ENCODE results near the gene BPHL.

GRCh38 chr6:3139090-3139903 is 20.8 kb downstream of the BPHL start:
- TF ChIP-seq USF2 (IDR thresholded peaks at IDR 0.05) (peak; percentile 71), CTCF (IDR thresholded peaks at IDR 0.05) (no peak), PBX3 (IDR thresholded peaks at IDR 0.05) (no peak), CEBPB (IDR thresholded peaks at IDR 0.05) (no peak), HES2 (IDR thresholded peaks at IDR 0.05) (no peak), EP300 (IDR thresholded peaks at IDR 0.05) (no peak), JUN (IDR thresholded peaks at IDR 0.05) (no peak), FOSL2 (IDR thresholded peaks at IDR 0.05) (no peak), FOSL2 (CRISPR knock-in tag; IDR thresholded peaks at IDR 0.05) (no peak), RNF2 (IDR thresholded peaks at IDR 0.05; ENCODE audit: borderline replicate concordance, low read depth) (no peak), REST (IDR thresholded peaks at IDR 0.05) (no peak), MYC (IDR thresholded peaks at IDR 0.05; ENCODE audit: borderline replicate concordance, low read length) (no peak), MAX (IDR thresholded peaks at IDR 0.05) (no peak), RARB (CRISPR knock-in tag; IDR thresholded peaks at IDR 0.05) (no peak), KDM1A (IDR thresholded peaks at IDR 0.05; ENCODE audit: low read depth) (no peak)

Measured in A549 (cell line).